Mucosa of gallbladder (tissue), 1 donor: Measurements from ENCODE around the gene PTP4A2. TPM values are rescaled to one million over a fixed set of nuclear protein-coding genes. Genes with fewer than 3 reads are reported as not detected.

Experiments
- DNase-seq: peaks from one replicate; pipeline ENCODE4 v3.0.0-alpha.2; 2020; ENCODE audit warnings: low spot score
- total RNA-seq: library from RNA; stranded (reverse); gene quantifications from one replicate; pipeline ENCODE4 v1.2.1, GENCODE V29; 2021
- donor health status: DM: no; HTN: no; CAD: no.

The PTP4A2 gene
- total RNA-seq, 1 donor from 2014 or later, result 274 TPM

GRCh38 chr1:31860581-31860980, 77.6 kb downstream of the PTP4A2 start:
- no peak for DNase-seq

DNA sequence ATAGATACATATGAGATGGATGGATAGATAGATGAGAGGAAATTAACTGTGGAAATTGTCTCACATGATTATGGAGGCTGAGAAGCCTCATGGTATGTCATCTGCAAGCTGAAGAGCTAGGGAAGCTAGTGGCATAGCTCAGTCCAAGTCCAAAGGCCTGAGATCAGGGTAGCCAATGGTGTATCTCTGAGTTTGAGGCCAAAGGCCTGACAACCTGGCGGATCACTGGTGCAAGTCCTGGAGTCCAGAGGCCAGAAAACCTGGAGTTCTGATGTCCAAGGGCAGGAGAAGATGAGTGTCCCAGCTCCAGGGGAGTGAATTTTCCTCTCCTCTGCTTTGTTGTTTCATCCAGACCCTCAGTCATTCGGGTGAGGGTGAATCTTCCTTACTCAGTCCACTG, 78.4 kb downstream of the PTP4A2 start:
- no peak for DNase-seq

- no peak for DNase-seq
Observed at GRCh38 chr1:31859044-31859443, 79.1 kb downstream of the PTP4A2 start.

- no peak for DNase-seq
Observed at GRCh38 chr1:31857863-31858262, 80.3 kb downstream of the PTP4A2 start.

Other genes starting within 250 kb of the PTP4A2 start
- 52.5 TPM for gene COL16A1, start 234.4 kb downstream of the PTP4A2 start, total RNA-seq
- 6.0 TPM for gene ADGRB2, start 174.0 kb downstream of the PTP4A2 start, total RNA-seq
- 1.8 TPM for gene SPOCD1, start 122.3 kb downstream of the PTP4A2 start, total RNA-seq
- gene KHDRBS1, start 75.5 kb upstream of the PTP4A2 start, total RNA-seq, result 99.4 TPM
- 18.4 TPM for gene TMEM39B, start 134.6 kb upstream of the PTP4A2 start, total RNA-seq
- gene KPNA6, start 169.7 kb upstream of the PTP4A2 start, total RNA-seq, result 65.2 TPM
- 62.1 TPM for gene TXLNA, start 241.3 kb upstream of the PTP4A2 start, total RNA-seq